MV-4-11 (cell line): ENCODE results near the gene RPL21.
"Not testable (repeated sequence)": the region's sequence is repeated elsewhere in the genome, so short reads cannot be mapped to it uniquely, and the experiment has no call there.

Experiments used
- DNase-seq: peaks from one replicate; lab custom pipeline; 2025; lab: John Stamatoyannopoulos, UW

The RPL21 gene

DNA sequence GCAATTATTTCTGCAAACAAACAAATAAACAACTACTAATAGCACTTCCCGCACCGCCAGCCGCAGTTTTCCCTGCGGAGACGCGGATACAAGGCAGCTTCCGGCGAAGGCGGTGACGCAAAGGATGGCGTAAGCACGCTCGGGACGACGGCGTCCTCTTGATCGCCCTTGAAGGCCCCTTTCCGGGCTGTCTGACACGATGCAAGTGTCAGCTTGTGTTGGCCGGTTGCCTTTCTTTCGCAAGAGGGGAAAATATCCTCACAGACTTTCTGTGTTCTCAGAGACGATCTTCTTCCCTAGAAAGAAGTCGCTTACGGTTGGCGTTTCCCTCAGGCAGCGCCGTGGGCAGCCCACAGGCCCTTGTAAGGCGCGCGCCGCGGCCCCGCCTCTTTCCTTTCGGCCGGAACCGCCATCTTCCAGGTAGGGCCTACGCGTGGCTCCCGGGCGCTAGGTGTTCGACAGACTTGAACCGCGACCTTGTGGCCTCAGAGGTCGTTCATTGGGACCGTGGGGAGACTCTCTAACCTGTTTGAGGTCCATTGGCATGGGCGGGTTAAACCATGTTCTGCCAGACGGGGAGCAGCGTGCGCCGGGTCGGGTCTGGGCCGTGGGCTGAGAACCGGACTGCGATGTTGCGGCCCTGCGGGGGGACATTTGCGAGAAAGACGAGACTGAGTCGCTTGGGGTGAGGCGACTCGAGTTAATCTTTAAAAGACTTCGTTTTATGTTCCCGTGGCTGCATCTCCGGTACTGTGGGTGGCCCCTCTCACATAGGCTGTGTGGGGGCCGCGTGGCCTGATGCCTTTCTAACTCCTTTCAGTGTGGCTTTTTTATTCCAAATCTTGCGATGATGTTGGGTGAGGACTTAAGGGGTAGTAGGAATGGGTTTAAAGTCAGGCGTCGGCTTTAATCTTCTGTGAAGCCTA, at the start of gene RPL21:
Gene RPL21, plus strand, starts transcription at position 393 of the 926 bp plus-strand sequence. CDS start 2,219 bp downstream, outside the sequence.
- peak; percentile 95 for DNase-seq

DNA sequence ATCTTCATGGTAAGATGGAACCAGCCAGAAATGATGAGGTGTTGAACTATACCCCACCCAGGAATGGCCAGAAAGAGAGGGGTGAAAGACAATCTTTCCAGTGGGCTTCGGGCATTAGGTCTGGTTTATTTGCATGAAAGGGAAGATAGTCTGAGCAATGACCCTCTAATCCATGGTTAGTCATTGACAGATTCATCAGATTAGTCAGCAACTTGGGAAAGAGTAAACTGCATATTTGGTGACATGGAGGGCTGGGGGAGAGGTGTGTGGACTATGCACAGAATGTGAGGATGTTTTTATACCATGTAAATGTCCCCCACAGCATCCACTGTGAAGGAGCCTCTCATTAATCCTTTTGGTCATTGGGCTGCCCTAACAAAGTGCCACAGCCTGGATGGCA, 49.7 kb upstream of the RPL21 start:
- DNase-seq, result no peak

DNA sequence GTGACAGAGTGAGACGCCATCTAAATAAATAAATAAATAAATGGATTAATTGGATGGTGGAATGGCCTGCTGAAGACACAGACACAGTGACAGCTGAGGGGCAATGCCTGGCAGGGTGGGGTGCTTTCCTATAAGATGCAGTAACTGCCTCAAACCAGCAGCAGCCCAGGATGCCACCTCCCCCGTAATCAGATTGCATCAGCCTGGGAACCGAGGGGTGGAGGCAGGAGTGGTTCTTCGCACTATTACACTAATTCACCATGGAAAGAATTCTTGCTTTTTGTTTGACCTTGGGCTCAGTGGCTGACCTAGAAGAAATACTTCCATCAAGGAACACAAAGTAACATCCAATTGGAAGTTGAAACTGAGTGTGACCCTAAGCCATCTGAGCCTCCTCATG, 48.2 kb upstream of the RPL21 start:
- no peak for DNase-seq

DNA sequence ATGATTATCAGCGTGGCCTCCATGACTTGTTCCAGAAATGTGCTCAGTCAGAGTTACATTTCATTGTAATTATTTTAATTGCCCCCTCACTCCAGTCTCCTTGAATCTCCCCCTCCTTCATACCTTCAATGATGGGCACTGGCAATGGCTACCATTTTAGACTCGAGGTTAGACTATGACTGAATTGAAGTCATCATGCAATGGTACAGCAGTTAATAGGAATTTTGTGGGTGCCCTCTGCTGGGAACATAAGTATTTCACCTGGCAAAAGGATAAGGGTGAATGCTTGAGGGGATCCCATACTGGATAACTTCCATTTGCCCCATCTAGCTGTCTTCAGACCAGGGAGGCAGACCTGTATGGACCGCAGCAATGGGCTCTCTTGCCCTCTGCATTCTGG, 47.5 kb upstream of the RPL21 start:
- peak; percentile 14 for DNase-seq

DNA sequence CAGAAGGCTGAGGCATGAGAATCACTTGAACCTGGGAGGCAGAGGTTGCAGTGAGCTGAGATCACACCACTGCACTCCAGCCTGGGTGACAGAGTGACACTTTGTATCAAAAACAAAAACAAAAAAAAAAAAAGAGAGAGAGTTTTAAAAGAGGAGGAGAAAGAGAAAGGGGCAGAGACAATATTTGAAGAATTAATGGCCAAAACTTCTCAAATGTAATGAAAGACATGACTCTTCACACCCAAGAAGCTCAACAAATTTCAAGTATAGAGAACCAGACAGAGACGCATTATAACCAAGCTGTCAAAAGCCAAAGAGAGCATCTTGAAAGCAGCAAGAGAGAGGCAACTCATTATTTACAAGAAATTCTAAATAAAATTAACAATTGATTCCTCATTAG, 42.8 kb upstream of the RPL21 start:
- DNase-seq, result no peak

DNA sequence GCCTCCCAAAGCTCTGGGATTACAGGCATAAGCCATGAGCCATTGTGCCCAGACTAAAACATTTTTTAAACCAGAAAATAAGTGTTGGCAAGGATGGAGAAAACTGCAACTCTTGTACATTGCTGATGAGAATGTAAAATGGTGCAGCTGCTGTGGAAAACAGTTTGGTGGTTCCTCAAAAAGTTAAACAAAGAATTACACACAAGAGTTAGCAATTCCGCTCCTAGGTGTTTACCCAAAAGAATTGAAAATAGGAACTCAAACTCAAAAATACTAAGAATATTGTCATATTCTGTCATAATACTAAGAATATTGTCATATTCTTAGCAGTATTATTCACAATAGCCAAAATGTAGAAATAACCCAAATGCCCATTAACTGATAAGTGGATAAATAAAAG, 40.1 kb upstream of the RPL21 start:
- DNase-seq, result no peak

DNA sequence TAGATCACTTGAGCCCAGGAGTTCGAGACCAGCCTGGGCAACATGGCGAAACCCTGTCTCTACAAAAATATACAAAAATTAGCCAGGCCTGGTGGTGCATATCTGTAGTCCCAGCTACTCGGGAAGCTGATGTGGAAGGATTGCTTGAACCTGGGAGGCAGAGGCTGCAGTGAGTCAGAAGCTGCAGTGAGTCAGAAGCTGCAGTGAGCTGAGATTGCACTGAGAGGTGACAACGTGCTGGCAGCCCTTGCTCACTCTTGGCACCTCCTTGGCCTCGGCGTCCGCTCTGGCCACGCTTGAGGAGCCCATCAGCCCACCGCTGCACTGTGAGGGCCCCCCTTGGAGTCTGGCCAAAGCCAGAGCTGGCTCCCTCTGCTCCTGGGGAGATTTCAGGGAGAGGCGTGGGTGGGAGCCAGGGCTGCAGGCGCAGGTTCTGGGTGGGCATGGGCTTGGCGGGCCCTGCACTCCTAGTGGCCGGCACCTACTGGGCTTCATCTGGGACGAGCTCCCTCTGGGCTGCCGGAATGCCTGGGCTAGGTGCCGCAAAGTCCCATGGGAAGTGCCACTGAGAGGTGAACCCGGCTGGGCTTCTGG, 39.5 kb upstream of the RPL21 start:
- no peak for DNase-seq

DNA sequence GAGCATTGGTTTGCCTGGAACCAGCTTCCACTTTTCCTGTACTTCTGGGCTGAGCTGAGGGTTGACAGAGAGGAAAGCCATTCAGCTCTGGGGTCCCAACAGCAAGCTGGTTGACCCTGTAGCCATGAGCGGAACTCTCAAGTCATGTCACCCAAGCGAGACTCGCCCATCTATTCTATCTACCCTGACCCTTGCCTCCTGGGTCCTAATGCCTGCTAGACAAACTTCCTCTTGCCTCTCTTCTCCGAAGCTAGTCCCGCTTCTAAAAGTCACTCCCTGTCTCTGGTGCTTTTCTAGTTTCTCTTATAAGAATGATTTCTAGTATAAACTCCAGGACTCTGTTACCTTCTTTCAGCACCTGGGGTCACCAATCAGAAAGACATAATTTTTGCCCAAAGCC, 38.0 kb upstream of the RPL21 start:
- not testable (repeated sequence) for DNase-seq

DNA sequence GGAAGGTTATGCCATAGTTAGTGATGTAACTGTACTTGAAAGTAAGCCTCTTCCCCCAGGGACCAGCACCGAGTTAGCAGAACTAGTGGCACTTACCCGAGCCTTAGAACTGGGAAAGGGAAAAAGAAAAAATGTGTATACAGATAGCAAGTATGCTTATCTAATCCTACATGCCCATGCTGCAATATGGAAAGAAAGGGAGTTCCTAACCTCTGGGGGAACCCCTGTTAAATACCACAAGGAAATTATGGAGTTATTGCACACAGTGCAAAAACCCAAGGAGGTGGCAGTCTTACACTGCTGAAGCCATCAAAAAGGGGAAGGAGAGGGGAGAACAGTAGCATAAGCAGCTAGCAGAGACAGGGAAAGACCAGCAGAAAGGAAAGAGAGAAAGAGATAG, 33.6 kb upstream of the RPL21 start:
- peak; percentile 55 for DNase-seq

DNA sequence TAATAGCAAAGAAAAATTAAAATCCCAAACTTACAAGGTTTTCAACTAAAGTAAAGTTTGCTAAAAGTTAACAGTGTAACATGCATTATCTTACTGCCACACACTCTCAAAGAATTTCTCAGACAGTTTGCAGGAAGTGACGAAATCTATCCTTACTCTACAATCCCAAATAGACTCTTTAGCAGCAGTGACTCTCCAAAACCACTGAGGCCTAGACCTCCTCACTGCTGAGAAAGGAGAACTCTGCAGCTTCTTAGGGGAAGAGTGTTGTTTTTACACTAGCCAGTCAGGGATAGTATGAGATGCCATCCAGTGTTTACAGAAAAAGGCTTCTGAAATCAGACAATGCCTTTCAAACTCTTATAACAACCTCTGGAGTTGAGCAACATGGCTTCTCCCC, 32.5 kb upstream of the RPL21 start:
- DNase-seq, result peak; percentile 64

DNA sequence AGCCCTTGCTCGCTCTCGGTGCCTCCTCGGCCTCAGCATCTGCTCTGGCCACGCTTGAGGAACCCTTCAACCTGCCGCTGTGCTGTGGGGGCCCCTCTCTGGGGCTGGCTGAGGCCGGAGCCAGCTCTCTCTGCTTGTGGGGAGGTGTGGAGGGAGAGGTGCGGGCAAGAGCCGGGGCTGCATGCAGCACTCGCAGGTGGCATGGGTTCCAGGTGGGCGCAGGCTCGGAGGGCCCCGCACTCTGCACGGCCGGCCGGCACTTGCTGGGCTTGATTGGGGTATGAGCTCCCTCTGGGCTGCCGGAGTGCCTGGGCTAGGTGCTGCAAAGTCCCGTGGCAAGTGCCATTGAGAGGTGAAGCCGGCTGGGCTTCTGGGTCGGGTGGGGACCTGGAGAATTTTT, 31.7 kb upstream of the RPL21 start:
- DNase-seq, result no peak

DNA sequence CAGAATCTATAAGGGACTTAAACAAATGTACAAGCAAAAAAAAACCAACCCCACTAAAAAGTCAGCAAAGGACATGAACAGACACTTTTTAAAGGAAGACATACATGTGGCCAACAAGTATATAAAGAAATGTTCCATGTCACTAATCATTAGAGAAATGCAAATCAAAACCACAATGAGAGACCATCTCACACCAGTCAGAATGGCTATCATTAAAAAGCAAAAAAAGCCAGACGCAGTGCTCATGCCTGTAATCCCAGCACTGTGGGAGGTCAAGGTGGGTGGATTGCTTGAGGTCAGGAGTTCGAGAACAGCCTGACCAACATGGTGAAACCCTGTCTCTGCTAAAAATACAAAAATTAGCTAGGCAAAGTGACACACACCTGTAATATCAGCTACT, 29.3 kb upstream of the RPL21 start:
- not testable (repeated sequence) for DNase-seq

DNA sequence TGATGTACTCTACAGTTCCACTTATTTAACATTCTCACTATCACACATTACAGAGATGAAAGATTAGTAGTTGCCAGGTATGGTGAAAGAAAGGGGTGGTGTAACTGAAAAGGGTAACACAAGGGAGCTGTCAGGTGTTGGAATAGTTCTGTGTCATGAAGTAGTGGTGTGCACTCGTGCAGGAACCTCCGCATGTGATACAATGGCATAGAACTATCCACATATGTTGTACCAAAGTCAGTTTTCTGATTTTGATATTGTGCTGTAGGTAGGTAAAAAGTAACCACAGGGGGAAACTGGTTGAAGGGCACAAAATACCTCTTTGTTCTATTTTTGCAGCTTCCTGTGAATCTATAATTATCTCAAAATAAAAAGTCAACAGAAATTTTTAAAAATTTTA, 24.4 kb upstream of the RPL21 start:
- no peak for DNase-seq

DNA sequence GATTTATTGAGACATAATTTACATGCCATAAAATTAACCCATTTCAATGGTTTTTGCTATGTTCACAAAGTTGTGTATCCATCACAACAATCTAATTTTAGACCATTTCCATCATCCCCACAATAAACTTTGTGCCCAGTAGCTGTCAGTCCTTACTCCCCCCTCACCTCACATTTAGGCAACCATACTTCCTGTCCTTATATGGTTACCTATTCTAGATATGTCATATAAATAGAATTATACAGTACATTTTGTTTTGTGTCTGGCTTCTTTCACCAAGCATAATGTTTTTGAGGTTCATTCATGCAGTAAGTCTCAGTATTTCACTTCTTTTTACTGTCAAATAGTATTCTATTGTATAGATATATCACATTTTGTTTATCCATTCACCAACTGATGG, 23.2 kb upstream of the RPL21 start:
- no peak for DNase-seq

DNA sequence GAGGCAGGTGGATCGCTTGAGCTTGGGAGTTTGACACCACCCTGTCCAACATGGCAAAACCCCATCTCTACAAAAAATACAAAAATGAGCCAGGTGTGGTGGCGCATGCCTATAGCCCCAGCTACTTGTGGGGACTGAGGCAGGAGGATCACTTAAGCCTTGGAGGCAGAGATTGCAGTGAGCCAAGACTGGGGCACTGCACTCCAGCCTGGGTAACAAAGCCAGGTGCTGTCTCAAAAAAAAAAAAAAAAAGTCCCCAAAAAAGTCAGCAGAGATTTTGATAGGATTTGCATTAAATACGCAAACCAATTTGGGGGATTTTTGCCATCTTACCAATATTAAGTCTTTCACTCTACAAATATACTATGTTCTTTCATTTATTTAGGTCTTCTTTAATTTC, 21.7 kb upstream of the RPL21 start:
- no peak for DNase-seq

DNA sequence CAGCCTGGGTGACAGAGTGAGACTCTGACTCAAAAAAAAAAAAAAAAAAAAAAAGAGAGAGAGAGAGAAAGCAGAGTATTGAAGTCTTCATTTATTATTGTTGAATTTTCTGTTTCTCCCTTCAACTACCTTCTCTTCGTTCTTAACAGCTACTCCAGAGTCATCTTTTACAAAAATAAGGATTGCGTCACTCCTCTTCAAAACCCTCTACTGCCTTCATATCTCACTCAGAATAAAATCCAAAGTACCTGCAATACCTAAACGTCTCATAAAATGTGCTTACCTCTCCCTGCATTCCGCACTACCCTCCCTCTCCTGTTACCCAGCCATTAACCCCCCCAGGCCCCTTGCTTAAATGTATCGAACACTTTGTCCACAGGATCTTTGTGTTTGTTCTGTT, 17.4 kb upstream of the RPL21 start:
- DNase-seq, result no peak

DNA sequence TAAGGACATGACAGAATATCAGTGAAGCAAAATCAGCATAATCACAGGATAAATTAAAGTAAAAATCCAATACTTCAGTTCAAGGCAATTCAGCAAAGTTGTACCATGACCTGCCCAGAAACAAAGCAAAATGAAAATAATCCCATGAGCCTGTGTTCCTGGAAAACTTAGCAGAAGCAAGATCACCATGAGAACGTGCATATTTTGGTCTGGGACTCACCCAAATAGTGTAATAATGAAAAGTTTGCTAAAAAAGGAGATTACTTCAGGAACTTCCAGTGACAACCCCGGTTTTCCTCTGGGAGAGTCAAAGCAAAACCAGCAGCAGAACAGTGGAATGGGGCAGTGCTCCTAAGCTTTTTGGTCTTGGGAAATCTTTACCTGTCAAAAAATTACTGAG, 14.9 kb upstream of the RPL21 start:
- no peak for DNase-seq

DNA sequence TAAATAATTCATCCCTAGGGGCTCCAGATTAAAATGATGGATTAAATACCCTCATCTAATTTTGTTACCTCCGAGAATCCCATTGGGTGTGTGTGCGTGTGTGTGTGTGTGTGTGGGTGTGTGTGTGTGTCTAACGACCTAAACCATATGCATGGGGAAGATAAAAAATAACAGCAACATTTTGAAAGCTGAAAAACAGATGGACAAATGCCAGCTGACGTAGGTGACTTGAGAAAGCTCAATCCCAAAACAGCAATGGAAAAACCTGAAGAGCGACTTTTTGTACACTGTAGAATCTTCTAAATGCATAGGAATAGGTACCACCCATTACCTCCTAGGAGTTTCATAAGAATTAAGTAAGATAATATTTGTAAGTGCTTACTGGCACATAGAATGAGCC, 8.7 kb upstream of the RPL21 start:
- no peak for DNase-seq

DNA sequence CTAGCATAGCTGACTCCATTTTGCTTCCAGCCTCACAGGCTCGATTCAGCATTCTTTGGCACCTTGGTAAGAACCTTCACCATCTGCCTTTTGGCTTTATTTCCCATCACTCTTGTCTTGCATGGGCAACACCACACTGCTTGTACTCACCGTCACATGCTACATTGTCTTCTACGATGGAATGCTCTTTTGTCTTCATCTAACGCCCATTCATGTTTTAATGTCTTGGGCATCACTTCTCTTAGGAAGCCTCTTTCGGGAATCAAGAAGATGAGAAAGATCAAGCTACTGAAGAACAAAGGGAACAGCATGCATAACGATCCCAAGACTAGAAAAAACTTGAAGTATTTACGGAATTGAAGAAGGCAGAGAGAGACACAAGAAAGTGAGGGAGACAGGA, 5.7 kb upstream of the RPL21 start:
- no peak for DNase-seq

DNA sequence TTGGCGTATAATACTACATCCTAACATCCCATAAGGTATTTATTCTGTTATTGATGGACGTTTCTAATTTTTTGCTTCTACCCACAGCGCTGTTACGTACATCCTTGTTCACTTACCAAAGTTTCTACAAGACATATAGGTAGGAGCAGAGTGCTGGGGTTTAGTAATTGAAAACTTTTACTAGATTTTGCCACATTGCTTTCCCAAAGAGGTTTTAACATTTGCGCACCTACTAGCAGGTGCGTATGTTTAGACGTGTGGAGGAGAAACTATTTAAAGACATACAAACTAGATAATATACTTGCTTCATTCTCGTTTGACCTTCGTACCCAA, 559 bp upstream of the RPL21 start:
- DNase-seq, result no peak

DNA sequence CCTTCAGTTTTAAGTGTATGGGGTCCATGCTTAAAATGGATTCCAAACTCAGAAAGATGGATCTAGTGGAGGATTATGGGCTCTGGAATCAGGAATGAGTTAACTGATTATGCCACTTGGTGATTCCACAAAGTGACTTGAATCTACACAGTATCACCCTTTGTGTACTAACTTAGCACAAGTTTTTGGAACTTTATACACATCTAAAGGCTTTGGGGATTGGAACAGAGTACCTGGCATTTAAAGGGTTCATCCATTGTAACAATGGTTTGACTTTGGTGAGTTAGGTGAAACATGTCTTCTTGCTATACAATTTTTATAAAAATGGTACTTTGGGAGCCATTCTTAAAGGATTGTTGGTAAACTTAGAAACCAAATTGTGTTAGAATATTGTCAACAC, 1.1 kb downstream of the RPL21 start:
- no peak for DNase-seq

DNA sequence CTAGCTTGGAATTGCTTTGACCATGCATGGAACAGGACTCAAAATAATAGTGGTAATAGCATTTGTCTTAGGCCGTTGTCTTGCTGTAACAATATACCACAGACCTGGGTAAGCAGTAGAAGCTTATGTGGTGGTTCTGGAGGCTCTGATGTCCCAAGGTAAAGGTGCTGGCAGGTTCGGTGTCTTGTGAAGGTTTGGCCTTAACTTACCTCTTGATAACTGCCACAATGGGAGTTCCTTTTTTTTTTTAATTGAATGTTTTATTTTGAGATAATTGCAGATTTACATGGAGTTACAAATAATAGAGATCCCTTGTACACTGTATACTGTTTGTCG, 5.8 kb downstream of the RPL21 start:
- DNase-seq, result no peak

DNA sequence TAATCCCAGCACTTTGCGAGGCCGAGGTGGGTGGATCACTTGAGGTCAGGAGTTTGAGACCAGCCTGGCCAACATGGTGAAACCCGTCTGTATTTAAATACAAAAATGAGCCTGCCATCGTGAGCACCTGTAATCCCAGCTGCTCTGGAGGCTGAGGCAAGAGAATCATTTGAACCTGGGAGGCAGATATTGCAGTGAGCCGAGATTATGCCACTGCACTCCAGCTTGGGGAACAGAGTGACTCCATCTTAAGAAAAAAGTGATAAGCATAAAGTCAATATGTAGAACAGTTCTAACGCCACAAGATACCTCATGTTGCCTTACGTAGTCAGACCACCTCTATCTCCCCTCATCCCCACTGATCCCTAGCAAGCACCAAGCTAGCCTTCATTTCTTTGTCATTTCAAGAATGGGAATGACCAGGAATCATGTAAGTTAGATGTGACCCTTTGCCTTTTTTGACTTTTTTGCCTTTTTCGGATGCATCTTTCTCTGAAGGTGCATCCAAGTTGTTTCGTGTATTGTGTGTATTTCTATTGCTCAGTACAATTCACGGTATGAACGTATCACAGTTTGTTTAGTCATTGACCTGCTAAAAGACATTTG, 6.4 kb downstream of the RPL21 start:
- DNase-seq, result no peak
